Activated CD4-positive, alpha-beta T cell treated with anti-CD3 and anti-CD28 coated beads, Interleukin-2, amount 10 ng/mL, durations not matched to agents 7 days and 5 days (primary cell): ENCODE measurements around the gene TGM2. TPM values are rescaled to one million over a fixed set of nuclear protein-coding genes. Genes with fewer than 3 reads are reported as not detected.

Experiments
- CTCF ChIA-PET: fragments of 350-600 bp; sonication (Branson Sonifier 250); formaldehyde crosslinking; loops from one replicate; lab custom pipeline; 2021; ENCODE audit warnings: antibody characterized with exemption; lab: Charles Lee
- POLR2A ChIA-PET: fragments of 350-600 bp; sonication (Branson Sonifier 250); formaldehyde crosslinking; loops from one replicate; lab custom pipeline; 2021; ENCODE audit warnings: antibody characterized with exemption; lab: Charles Lee
- DNase-seq: peaks from one replicate; pipeline ENCODE4 v3.0.0-alpha.2; 2020
- H3K27ac Mint-ChIP-seq: one replicate; pipeline ENCODE4 v1.8.0; 2021; ENCODE audit warnings: mild to moderate bottlenecking, moderate library complexity, mixed read lengths
- H3K27me3 Mint-ChIP-seq: one replicate; pipeline ENCODE4 v1.8.0; 2021; ENCODE audit warnings: mixed read lengths
- H3K36me3 Mint-ChIP-seq: one replicate; pipeline ENCODE4 v1.8.0; 2021; ENCODE audit warnings: low read depth, mixed read lengths
- H3K4me1 Mint-ChIP-seq: one replicate; pipeline ENCODE4 v1.8.0; 2021; ENCODE audit warnings: mixed read lengths
- H3K4me3 Mint-ChIP-seq: one replicate; pipeline ENCODE4 v1.8.0; 2021; ENCODE audit warnings: mild to moderate bottlenecking, moderate library complexity, mixed read lengths
- H3K9me3 Mint-ChIP-seq: one replicate; pipeline ENCODE4 v1.8.0; 2021; ENCODE audit warnings: mixed read lengths
- total RNA-seq, 2 experiments: library from RNA; stranded (reverse); gene quantifications; one replicate each; pipeline ENCODE4 v1.2.3, GENCODE V29; 2021

TGM2 gene
- total RNA-seq, 2 experiments from 2014 or later, result 0.07 to 0.21 TPM

DNA sequence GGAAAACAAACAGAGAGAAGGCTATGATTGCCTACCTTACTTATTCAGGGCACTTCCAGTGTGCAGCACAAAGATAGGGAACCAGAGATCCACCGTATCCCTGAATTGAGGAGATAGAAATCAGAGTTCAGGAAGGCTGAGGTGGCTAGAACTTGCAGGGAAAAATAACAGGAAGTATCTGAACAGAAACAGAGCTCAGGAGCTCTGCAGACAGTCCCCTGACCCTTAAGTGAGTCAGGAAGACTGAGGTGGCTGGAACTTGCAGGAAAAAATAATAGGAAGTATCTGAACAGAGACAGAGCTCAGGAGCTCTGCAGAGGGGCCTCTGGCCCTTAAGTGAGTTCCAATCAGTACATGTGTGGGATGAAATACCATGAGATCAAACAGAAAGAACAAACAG, 66.1 kb downstream of the TGM2 start:
- Mint-ChIP-seq H3K4me3 (no peak overlapping the region), H3K27me3 (peaks cover 2% of the 10 kb centered on the region), H3K27ac (no peak overlapping the region), H3K4me1 (peaks cover 18% of the 10 kb centered on the region), H3K9me3 (no peaks in the 10 kb centered on the region), H3K36me3 (peaks cover 1% of the 10 kb centered on the region)
- no peak for DNase-seq
- POLR2A ChIA-PET, result interaction anchor here (0.6 kb wide), 1 partner anchor 89 kb away, joined by 3 read pairs; no protein-coding TSS in a partner anchor
- CTCF ChIA-PET, result interaction anchor here (1.6 kb wide), 1 partner anchor 24 kb away, joined by 6 read pairs; no protein-coding TSS in a partner anchor

- no peak for DNase-seq
- Mint-ChIP-seq H3K9me3 (no peaks in the 10 kb centered on the region), H3K4me3 (no peak overlapping the region), H3K27me3 (no peaks in the 10 kb centered on the region), H3K36me3 (peaks cover 11% of the 10 kb centered on the region), H3K4me1 (peaks cover 42% of the 10 kb centered on the region), H3K27ac (peak overlapping the region; percentile 11)
- CTCF ChIA-PET, result no interaction called here
- POLR2A ChIA-PET, result no interaction called here
Observed at GRCh38 chr20:38095017-38095686, 69.9 kb downstream of the TGM2 start.

- Mint-ChIP-seq H3K4me1 (peaks cover 42% of the 10 kb centered on the region), H3K36me3 (peaks cover 11% of the 10 kb centered on the region), H3K27ac (peak overlapping the region; percentile 62), H3K27me3 (no peaks in the 10 kb centered on the region), H3K9me3 (no peaks in the 10 kb centered on the region), H3K4me3 (no peak overlapping the region)
- CTCF ChIA-PET, result interaction anchor here (1.8 kb wide), 1 partner anchor 21 kb away, joined by 5 read pairs; no protein-coding TSS in a partner anchor
- peak; percentile 37 for DNase-seq
- POLR2A ChIA-PET, result no interaction called here
Observed at GRCh38 chr20:38094373-38094891, 70.6 kb downstream of the TGM2 start.

DNA sequence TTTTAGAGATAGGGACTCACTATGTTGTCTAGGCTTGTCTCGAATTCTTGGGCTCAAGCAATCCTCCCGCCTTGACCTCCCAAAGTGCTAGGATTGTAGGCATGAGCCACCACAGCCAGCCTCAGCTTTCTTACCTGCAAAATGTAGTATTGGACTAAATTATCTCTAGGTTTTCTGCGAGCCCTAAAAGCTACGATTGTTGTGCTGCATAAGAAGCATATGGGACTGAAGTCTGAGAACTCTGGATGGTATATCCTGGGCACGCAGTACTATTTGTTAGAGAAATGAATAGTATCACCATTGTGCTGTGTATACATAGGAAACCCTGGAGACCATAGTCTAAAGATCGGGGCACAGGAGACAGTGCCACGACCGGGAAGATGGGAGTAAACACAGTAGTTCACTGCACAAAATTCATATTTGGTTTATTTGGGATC, 71.4 kb downstream of the TGM2 start:
- ChIA-PET CTCF (interaction anchor here (1.8 kb wide), 1 partner anchor 20 kb away, joined by 5 read pairs; no protein-coding TSS in a partner anchor), POLR2A (no interaction called here)
- H3K9me3 Mint-ChIP-seq, result no peaks in the 10 kb centered on the region
- peaks cover 15% of the 10 kb centered on the region for H3K36me3 Mint-ChIP-seq
- H3K4me3 Mint-ChIP-seq, result no peak overlapping the region
- DNase-seq, result no peak
- H3K4me1 Mint-ChIP-seq, result peaks cover 42% of the 10 kb centered on the region
- H3K27me3 Mint-ChIP-seq, result no peaks in the 10 kb centered on the region
- peak overlapping the region; percentile 43 for H3K27ac Mint-ChIP-seq

DNA sequence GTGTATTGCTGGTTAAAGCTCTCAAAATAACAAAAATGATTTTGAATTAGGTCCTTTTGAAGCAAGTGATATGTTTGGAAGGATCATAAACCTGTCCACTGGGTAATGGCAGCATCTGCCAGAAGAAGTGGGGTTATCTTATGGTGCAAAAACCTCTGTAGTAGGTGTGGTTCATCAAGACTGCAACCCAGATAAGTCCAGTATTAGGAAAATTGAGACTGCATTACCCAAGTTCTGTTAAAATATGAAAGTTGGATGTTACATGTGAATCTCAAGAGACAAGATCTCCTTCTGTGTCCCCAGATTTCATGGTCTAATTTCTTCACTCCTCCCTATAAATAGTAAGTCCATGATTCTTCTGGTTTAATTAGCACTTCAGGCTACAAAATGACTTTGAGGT, 72.2 kb downstream of the TGM2 start:
- ChIA-PET CTCF (interaction anchor here (0.9 to 1.8 kb wide), 2 partner anchors 13 to 19 kb away, joined by 3 to 5 read pairs; no protein-coding TSS in a partner anchor), POLR2A (no interaction called here)
- no peak for DNase-seq
- H3K27me3 Mint-ChIP-seq, result no peaks in the 10 kb centered on the region
- peaks cover 15% of the 10 kb centered on the region for H3K36me3 Mint-ChIP-seq
- no peaks in the 10 kb centered on the region for H3K9me3 Mint-ChIP-seq
- H3K4me1 Mint-ChIP-seq, result peaks cover 42% of the 10 kb centered on the region
- no peak overlapping the region for H3K4me3 Mint-ChIP-seq
- no peak overlapping the region for H3K27ac Mint-ChIP-seq

DNA sequence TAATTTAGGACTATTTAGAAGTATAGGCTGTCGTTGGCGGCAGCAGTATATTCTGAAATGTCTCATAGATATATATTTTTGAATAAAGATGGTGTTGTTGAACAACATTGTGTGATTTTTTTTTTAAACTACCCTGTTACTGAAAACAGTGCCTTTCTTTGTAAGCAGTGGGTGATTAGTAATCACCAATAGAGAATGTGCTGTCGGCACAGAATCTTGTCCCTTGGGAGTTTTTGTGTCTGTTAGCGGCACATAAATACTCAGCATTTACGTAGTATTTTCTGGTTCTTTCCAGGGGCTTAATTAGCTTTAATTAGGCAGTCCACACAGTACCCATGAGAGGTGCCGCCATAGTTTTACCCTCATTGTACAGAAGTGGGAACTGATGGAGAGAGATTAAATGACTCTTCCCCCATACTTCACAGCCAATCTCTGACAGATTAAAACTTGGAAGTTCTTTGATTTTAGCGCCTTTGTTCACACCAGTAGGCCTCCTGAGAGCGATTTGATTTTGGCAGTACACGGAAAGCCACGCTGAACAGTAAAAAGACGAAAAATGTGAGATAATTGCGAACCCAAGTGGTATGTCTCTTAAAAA, 72.7 kb downstream of the TGM2 start:
- H3K27me3 Mint-ChIP-seq, result no peaks in the 10 kb centered on the region
- H3K36me3 Mint-ChIP-seq, result peaks cover 17% of the 10 kb centered on the region
- no peaks in the 10 kb centered on the region for H3K9me3 Mint-ChIP-seq
- no peak overlapping the region for H3K4me3 Mint-ChIP-seq
- ChIA-PET POLR2A (no interaction called here), CTCF (interaction anchor here (0.9 kb wide), 1 partner anchor 13 kb away, joined by 3 read pairs; no protein-coding TSS in a partner anchor)
- H3K27ac Mint-ChIP-seq, result peak overlapping the region; percentile 33
- no peak for DNase-seq
- peaks cover 42% of the 10 kb centered on the region for H3K4me1 Mint-ChIP-seq

- peak overlapping the region; percentile 33 for H3K27ac Mint-ChIP-seq
- ChIA-PET CTCF (interaction anchor here (0.9 kb wide), 1 partner anchor 12 kb away, joined by 3 read pairs; no protein-coding TSS in a partner anchor), POLR2A (no interaction called here)
- H3K36me3 Mint-ChIP-seq, result peaks cover 18% of the 10 kb centered on the region
- H3K27me3 Mint-ChIP-seq, result no peaks in the 10 kb centered on the region
- H3K9me3 Mint-ChIP-seq, result no peaks in the 10 kb centered on the region
- peaks cover 42% of the 10 kb centered on the region for H3K4me1 Mint-ChIP-seq
- no peak overlapping the region for H3K4me3 Mint-ChIP-seq
- no peak for DNase-seq
Observed at GRCh38 chr20:38091441-38092216, 73.4 kb downstream of the TGM2 start.

DNA sequence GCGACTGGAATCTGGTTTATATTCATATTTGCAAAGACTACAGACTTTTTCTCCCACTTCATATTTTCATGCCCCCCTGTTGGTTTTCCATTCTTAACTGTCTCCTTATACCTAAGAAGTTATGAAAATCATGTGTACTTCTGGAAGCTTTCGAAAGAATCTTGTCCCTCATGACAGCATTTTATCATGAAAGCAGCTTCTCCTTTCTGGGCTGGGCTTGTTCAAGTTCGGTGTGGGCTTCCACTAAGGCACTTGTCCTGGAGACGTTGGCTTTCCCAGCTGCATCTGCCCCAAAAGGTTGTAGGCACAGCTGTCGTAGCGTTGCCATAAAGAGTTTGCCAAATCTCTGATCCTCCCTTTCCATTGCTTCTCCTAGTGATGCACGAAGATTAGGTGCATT, 75.0 kb downstream of the TGM2 start:
- Mint-ChIP-seq H3K4me3 (no peak overlapping the region), H3K36me3 (peaks cover 23% of the 10 kb centered on the region)

DNA sequence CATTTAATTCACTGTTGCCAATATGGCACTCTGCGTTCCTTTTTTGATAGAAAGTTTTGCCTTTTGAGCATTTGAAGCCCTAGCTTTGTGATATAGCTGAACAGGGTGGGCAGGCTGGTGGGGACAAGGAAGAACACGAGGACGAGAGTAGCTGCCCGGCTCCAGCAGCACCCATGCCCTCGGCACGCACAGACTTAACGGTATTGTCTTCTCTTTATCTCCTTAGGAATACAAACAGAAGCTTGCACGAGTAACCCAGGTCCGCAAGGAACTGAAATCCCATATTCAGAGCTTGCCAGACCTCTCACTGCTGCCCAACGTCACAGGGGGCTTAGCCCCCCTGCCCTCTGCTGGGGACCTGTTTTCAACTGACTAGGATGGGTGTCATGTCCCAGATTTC, 75.6 kb downstream of the TGM2 start:
- CTCF ChIA-PET, result interaction anchor here (0.6 to 1.3 kb wide), 2 partner anchors 16 to 122 kb away, joined by 3 to 4 read pairs; no protein-coding TSS in a partner anchor
- H3K4me3 Mint-ChIP-seq, result no peak overlapping the region
- H3K9me3 Mint-ChIP-seq, result no peaks in the 10 kb centered on the region
- no peak for DNase-seq
- POLR2A ChIA-PET, result no interaction called here
- H3K27ac Mint-ChIP-seq, result no peak overlapping the region
- peaks cover 24% of the 10 kb centered on the region for H3K36me3 Mint-ChIP-seq
- no peaks in the 10 kb centered on the region for H3K27me3 Mint-ChIP-seq
- H3K4me1 Mint-ChIP-seq, result peaks cover 30% of the 10 kb centered on the region

More for the DNA sequence above, 75.0 kb downstream of the TGM2 start:
- no peak for DNase-seq
- POLR2A ChIA-PET, result no interaction called here
- Mint-ChIP-seq H3K27me3 (no peaks in the 10 kb centered on the region), H3K9me3 (no peaks in the 10 kb centered on the region), H3K4me1 (peaks cover 35% of the 10 kb centered on the region), H3K27ac (no peak overlapping the region)
- CTCF ChIA-PET, result interaction anchor here (0.6 to 1.3 kb wide), 2 partner anchors 17 to 121 kb away, joined by 3 to 4 read pairs; no protein-coding TSS in a partner anchor

DNA sequence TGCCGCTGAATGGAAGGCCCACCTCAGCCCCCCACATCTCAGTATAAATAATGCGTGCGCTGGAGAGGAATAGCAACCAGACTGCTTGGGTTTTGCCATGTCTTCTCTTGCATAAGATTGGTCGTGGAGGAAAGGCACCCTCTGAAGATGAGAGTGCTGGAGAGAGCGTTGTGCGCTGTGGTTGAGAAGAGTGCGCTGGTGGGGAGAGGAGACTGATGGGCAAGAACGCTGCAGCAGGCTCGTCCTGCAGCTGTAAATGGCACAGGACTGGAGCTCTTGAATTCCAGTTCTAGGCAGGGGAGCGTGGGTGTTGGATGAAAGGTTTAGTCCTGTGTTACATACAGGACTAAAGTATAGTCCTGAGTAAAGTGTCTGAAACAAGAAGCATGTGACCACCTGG, 80.0 kb downstream of the TGM2 start:
- H3K27ac Mint-ChIP-seq, result no peak overlapping the region

DNA sequence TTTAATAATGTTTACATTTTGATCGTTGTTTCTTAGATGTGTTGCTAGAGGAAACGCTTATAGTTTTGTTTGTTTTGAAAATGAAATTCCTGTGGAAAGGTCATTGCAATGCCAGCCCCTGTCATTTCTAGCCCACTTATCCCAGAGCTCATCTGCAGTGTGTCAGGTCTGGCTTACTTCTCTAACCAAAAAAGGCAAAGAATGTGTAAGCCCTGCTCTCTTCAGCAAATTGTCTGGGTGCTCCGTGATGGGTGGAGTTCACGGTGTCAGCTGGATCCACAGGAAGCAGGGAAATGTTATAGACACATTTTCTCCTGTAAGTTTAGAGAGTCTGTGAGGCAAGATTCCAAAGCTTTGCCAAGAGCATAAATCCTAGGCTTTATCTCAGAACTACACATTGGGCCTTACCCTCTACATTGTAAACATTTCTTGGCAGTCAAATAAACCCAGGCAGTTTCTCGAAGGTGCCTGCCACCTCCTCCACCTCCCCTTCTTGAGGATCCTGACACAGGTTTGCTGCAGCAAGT, 80.6 kb downstream of the TGM2 start:
- Mint-ChIP-seq H3K4me3 (no peak overlapping the region), H3K9me3 (no peaks in the 10 kb centered on the region), H3K36me3 (peaks cover 45% of the 10 kb centered on the region), H3K27me3 (no peaks in the 10 kb centered on the region), H3K4me1 (no peaks in the 10 kb centered on the region), H3K27ac (no peak overlapping the region)
- ChIA-PET POLR2A (no interaction called here), CTCF (no interaction called here)
- no peak for DNase-seq

More for the DNA sequence above, 80.0 kb downstream of the TGM2 start:
- Mint-ChIP-seq H3K4me1 (no peaks in the 10 kb centered on the region), H3K36me3 (peaks cover 39% of the 10 kb centered on the region), H3K4me3 (no peak overlapping the region), H3K27me3 (no peaks in the 10 kb centered on the region), H3K9me3 (no peaks in the 10 kb centered on the region)
- ChIA-PET POLR2A (no interaction called here), CTCF (interaction anchor here (0.6 kb wide), 1 partner anchor 74 kb away, joined by 3 read pairs; no protein-coding TSS in a partner anchor)
- DNase-seq, result no peak
